ENCODE results near the gene ABCB11. TPM values are rescaled to one million over a fixed set of nuclear protein-coding genes. Genes with fewer than 3 reads are reported as not detected.

ABCB11 gene
- total RNA-seq, 4 donors from 2014 or later, result 0.06 TPM; not detected in 3

DNA sequence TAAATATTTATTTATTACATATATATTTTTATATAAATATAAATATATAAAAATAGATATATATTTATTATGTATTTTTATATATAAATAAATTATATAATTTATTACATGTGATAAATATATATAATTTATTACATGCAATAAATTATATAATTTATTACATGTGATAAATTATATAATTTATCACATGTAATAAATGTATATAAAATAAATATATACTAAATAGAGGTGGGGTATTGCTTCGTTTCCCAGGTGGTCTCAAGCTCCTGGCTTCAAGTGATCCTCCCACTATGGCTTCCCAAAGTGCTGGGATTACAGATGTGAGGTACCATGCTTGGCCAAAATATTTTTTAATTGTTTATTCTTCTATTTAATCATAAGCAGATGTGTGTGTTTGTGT, 133.7 kb downstream of the ABCB11 start:
- H3K36me3 ChIP-seq, result no peaks in the 10 kb centered on the region
- H3K9me3 ChIP-seq, result no peaks in the 10 kb centered on the region
- WGBS, result 89% methylated on average over 1 of the region's 1 CpG
- H3K27ac ChIP-seq (replicated peaks in 1 of 4), result no peak overlapping the region
- H3K4me3 ChIP-seq, result no peak overlapping the region
- intact Hi-C loops (cut with DNase I), result no loop called here
- H3K4me1 ChIP-seq, result no peaks in the 10 kb centered on the region
- TF ChIP-seq POLR2A (IDR thresholded peaks at IDR 0.05; ENCODE audit: low read depth) (no peak), EP300 (IDR thresholded peaks at IDR 0.05) (no peak), POLR2AphosphoS5 (IDR thresholded peaks at IDR 0.05) (no peak)
- TF ChIP-seq, protein P1, sequence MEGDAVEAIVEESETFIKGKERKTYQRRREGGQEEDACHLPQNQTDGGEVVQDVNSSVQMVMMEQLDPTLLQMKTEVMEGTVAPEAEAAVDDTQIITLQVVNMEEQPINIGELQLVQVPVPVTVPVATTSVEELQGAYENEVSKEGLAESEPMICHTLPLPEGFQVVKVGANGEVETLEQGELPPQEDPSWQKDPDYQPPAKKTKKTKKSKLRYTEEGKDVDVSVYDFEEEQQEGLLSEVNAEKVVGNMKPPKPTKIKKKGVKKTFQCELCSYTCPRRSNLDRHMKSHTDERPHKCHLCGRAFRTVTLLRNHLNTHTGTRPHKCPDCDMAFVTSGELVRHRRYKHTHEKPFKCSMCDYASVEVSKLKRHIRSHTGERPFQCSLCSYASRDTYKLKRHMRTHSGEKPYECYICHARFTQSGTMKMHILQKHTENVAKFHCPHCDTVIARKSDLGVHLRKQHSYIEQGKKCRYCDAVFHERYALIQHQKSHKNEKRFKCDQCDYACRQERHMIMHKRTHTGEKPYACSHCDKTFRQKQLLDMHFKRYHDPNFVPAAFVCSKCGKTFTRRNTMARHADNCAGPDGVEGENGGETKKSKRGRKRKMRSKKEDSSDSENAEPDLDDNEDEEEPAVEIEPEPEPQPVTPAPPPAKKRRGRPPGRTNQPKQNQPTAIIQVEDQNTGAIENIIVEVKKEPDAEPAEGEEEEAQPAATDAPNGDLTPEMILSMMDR (IDR thresholded peaks at IDR 0.05), result no peak
- no peaks in the 10 kb centered on the region for H3K27me3 ChIP-seq
- DNase-seq (ENCODE audit: extremely low spot score), result no peak

DNA sequence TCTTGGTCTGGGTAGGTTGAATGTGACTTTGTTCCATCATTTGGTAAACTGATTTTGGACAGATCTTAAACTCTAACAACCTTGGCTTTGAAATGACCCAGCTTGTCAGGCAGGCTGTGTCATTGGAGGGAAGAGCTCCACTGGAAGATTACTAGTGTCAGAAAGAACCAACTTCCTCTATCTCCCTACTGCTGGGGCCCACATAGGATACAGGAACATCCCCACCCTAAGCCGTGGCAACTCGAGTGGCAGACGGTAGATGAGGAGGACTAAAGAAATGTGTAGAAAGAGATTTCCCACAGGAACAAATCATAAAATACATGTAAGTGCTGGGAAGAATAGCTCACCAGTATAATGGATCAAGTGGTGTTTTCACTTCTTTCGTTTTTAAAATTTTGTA, 134.3 kb downstream of the ABCB11 start:
- H3K27me3 ChIP-seq, result no peaks in the 10 kb centered on the region
- intact Hi-C loops (cut with DNase I), result no loop called here
- no peaks in the 10 kb centered on the region for H3K36me3 ChIP-seq
- H3K4me3 ChIP-seq, result no peak overlapping the region
- no peak for DNase-seq (ENCODE audit: extremely low spot score)
- no peaks in the 10 kb centered on the region for H3K4me1 ChIP-seq
- TF ChIP-seq EP300 (IDR thresholded peaks at IDR 0.05) (no peak), POLR2AphosphoS5 (IDR thresholded peaks at IDR 0.05) (no peak), POLR2A (IDR thresholded peaks at IDR 0.05; ENCODE audit: low read depth) (no peak)
- TF ChIP-seq, protein P1 (IDR thresholded peaks at IDR 0.05), result no peak
- H3K9me3 ChIP-seq, result no peaks in the 10 kb centered on the region
- 86% methylated on average over 4 of the region's 4 CpGs for WGBS
- no peak overlapping the region for H3K27ac ChIP-seq (replicated peaks in 1 of 4)

DNA sequence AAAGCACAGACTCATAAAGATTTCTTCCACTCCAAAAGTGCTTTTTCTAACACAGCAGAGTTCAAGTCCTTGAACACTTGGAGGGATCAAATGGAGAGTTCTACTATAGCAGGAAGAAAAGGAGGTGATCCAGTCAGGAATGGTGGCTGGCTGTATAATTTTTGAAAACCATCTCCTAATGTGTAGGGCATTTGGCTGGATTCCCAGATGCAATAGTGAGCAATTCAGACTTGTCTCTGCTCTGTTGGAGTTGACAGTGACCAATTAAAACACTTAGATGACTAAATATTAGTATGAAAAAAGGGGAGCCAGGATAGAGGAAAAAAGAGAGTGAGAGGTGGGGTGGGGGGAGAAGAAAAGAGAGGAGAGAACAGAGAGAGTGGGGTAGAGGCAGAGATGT, 135.4 kb downstream of the ABCB11 start:
- H3K9me3 ChIP-seq, result no peaks in the 10 kb centered on the region
- no peaks in the 10 kb centered on the region for H3K27me3 ChIP-seq
- intact Hi-C loops (cut with DNase I), result no loop called here
- no peak for DNase-seq (ENCODE audit: extremely low spot score)
- H3K4me3 ChIP-seq, result no peak overlapping the region
- no peak overlapping the region for H3K27ac ChIP-seq (replicated peaks in 1 of 4)
- TF ChIP-seq POLR2AphosphoS5 (IDR thresholded peaks at IDR 0.05) (no peak), POLR2A (IDR thresholded peaks at IDR 0.05; ENCODE audit: low read depth) (no peak), EP300 (IDR thresholded peaks at IDR 0.05) (no peak)
- TF ChIP-seq, protein P1 (IDR thresholded peaks at IDR 0.05), result no peak
- peaks cover 0 to 1% (median under 1%) of the 10 kb centered on the region in 4 donors for H3K4me1 ChIP-seq
- H3K36me3 ChIP-seq, result no peaks in the 10 kb centered on the region

DNA sequence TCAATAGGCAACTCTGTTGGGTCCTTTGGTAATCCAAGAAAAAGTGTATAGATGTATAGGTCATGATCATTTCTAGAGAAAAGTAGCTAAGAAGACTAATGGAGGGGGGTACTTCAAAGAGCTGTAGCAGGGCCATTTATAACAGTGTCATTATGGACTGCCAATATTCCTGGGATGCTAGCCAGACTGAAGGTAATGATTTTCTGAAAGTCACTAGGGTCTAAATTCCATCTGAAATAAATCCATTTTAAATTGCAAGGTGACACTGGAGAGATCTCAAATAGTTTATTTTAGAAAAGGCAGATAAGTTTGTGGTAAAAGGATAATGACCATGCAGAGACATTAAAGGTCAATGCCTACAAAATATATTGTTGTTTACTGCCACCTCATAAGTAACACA, 136.4 kb downstream of the ABCB11 start:
- DNase-seq (ENCODE audit: extremely low spot score), result no peak
- Histone ChIP-seq H3K4me1 (peaks cover 0 to 11% (median 10%) of the 10 kb centered on the region in 4 donors), H3K4me3 (no peak overlapping the region), H3K9me3 (no peaks in the 10 kb centered on the region), H3K27me3 (no peaks in the 10 kb centered on the region), H3K27ac (replicated peaks in 1 of 4) (no peak overlapping the region), H3K36me3 (no peaks in the 10 kb centered on the region)
- no peak for TF ChIP-seq POLR2AphosphoS5 (IDR thresholded peaks at IDR 0.05)
- no peak for TF ChIP-seq EP300 (IDR thresholded peaks at IDR 0.05)
- no peak for TF ChIP-seq POLR2A (IDR thresholded peaks at IDR 0.05; ENCODE audit: low read depth)
- TF ChIP-seq, protein P1 (IDR thresholded peaks at IDR 0.05), result no peak
- intact Hi-C loops (cut with DNase I), result no loop called here

DNA sequence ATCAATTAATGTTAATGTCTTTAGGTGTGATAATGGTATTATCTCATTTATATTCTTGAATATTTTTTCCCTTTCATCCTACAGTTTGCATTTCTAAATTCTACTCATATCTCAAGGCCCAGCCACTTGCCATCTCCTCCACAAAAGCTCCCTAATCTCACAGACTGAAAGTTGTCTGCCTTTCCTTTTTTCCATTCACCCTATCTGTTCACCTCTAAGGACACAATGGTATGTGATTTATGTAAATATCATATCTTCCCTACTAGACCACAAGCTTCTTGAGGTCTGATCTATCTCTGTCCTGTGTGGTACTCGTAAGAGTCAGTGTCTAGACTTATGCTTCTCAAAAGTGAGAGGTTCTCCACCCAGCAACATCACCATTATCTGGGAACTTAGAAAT, 137.0 kb downstream of the ABCB11 start:
- TF ChIP-seq, protein P1 (IDR thresholded peaks at IDR 0.05), result no peak
- TF ChIP-seq POLR2AphosphoS5 (IDR thresholded peaks at IDR 0.05) (no peak), POLR2A (IDR thresholded peaks at IDR 0.05; ENCODE audit: low read depth) (no peak), EP300 (IDR thresholded peaks at IDR 0.05) (no peak)
- 89% methylated on average over 1 of the region's 1 CpG for WGBS

More for the DNA sequence above, 137.0 kb downstream of the ABCB11 start:
- Histone ChIP-seq H3K9me3 (no peaks in the 10 kb centered on the region), H3K4me1 (peaks cover 0 to 12% (median 11%) of the 10 kb centered on the region in 4 donors), H3K4me3 (no peak overlapping the region), H3K36me3 (no peaks in the 10 kb centered on the region), H3K27me3 (no peaks in the 10 kb centered on the region), H3K27ac (replicated peaks in 1 of 4) (no peak overlapping the region)
- intact Hi-C loops (cut with DNase I), result no loop called here
- DNase-seq (ENCODE audit: extremely low spot score), result no peak
